ENCODE measurements around the gene SPDYE5.
"Not testable (repeated sequence)": the region's sequence is repeated elsewhere in the genome, so short reads cannot be mapped to it uniquely, and the experiment has no call there.

SPDYE5 gene

GRCh38 chr7:75492020-75492419 is at the start of gene SPDYE5:
SPDYE5 (plus strand) TSS chr7:75492320; CDS start chr7:75494048, 1,728 bp downstream.
- not testable (repeated sequence) for DNase-seq (ENCODE audit: low spot score)

- not testable (repeated sequence) for DNase-seq (ENCODE audit: low spot score)
These were observed 49.5 kb upstream of the SPDYE5 start for GRCh38 chr7:75442465-75443111.

GRCh38 chr7:75449946-75450345 is 42.2 kb upstream of the SPDYE5 start:
- DNase-seq (ENCODE audit: low spot score), result not testable (repeated sequence)

GRCh38 chr7:75452494-75452955 is 39.6 kb upstream of the SPDYE5 start:
- DNase-seq (ENCODE audit: low spot score), result not testable (repeated sequence)

GRCh38 chr7:75456403-75456802 is 35.7 kb upstream of the SPDYE5 start:
- DNase-seq (ENCODE audit: low spot score), result not testable (repeated sequence)

- DNase-seq (ENCODE audit: low spot score), result not testable (repeated sequence)
These were observed 34.1 kb upstream of the SPDYE5 start for GRCh38 chr7:75458034-75458433.

- DNase-seq (ENCODE audit: low spot score), result not testable (repeated sequence)
These were observed 31.6 kb upstream of the SPDYE5 start for GRCh38 chr7:75460541-75460940.

GRCh38 chr7:75470166-75470565 is 22.0 kb upstream of the SPDYE5 start:
- DNase-seq (ENCODE audit: low spot score), result not testable (repeated sequence)

GRCh38 chr7:75477457-75477856 is 14.7 kb upstream of the SPDYE5 start:
- not testable (repeated sequence) for DNase-seq (ENCODE audit: low spot score)

- DNase-seq (ENCODE audit: low spot score), result not testable (repeated sequence)
These were observed 11.8 kb upstream of the SPDYE5 start for GRCh38 chr7:75480313-75480712.

- DNase-seq (ENCODE audit: low spot score), result not testable (repeated sequence)
These were observed 6.7 kb upstream of the SPDYE5 start for GRCh38 chr7:75485355-75485978.

GRCh38 chr7:75485979-75486643 is 6.0 kb upstream of the SPDYE5 start, which contains the start of gene POM121C:
POM121C (minus strand) TSS chr7:75486299; CDS start chr7:75441496, 44,803 bp downstream.
- DNase-seq (ENCODE audit: low spot score), result peak; percentile 94

GRCh38 chr7:75509033-75509432 is 16.9 kb downstream of the SPDYE5 start:
- DNase-seq (ENCODE audit: low spot score), result not testable (repeated sequence)

- not testable (repeated sequence) for DNase-seq (ENCODE audit: low spot score)
These were observed 26.7 kb downstream of the SPDYE5 start for GRCh38 chr7:75518842-75519241.

GRCh38 chr7:75521727-75522126 is 29.6 kb downstream of the SPDYE5 start:
- not testable (repeated sequence) for DNase-seq (ENCODE audit: low spot score)

- not testable (repeated sequence) for DNase-seq (ENCODE audit: low spot score)
These were observed 35.2 kb downstream of the SPDYE5 start for GRCh38 chr7:75527224-75527722.

- DNase-seq (ENCODE audit: low spot score), result no peak
These were observed 39.3 kb downstream of the SPDYE5 start for GRCh38 chr7:75531359-75531821.

- DNase-seq (ENCODE audit: low spot score), result no peak
These were observed 40.5 kb downstream of the SPDYE5 start for GRCh38 chr7:75532639-75533038.

GRCh38 chr7:75533926-75534325 is 41.8 kb downstream of the SPDYE5 start:
- DNase-seq (ENCODE audit: low spot score), result no peak

- DNase-seq (ENCODE audit: low spot score), result no peak
These were observed 42.7 kb downstream of the SPDYE5 start for GRCh38 chr7:75534727-75535307.

GRCh38 chr7:75536491-75536890 is 44.4 kb downstream of the SPDYE5 start:
- no peak for DNase-seq (ENCODE audit: low spot score)

GRCh38 chr7:75536940-75537538 is 44.9 kb downstream of the SPDYE5 start:
- no peak for DNase-seq (ENCODE audit: low spot score)

Data from Ammon's horn (tissue), 1 donor.